CD4-positive, alpha-beta memory T cell (primary cell): ENCODE measurements around the gene TDRKH. TPM values are rescaled to one million over a fixed set of nuclear protein-coding genes. Genes with fewer than 3 reads are reported as not detected.

Source experiments
- CTCF ChIA-PET: fragments of 350-600 bp; sonication (Branson Sonifier 250); formaldehyde crosslinking; loops from one replicate; lab custom pipeline; 2021; ENCODE audit warnings: inconsistent platforms; ENCODE audit not compliant: partially characterized antibody; lab: Charles Lee
- POLR2A ChIA-PET: fragments of 350-600 bp; sonication (Branson Sonifier 250); formaldehyde crosslinking; loops from one replicate; lab custom pipeline; 2021; ENCODE audit not compliant: partially characterized antibody; lab: Charles Lee
- DNase-seq, 5 donors: peaks; one replicate each; pipeline versions ENCODE4 v3.0.0 to v3.0.0-alpha.2; 2020 to 2022; ENCODE audit warnings: mixed read lengths in 1 of 5
- H3K27ac ChIP-seq: one replicate; pipeline ENCODE4 v1.7.0; 2013; ENCODE audit warnings: low read depth, low read length
- H3K27me3 ChIP-seq: 2 replicates; pipeline ENCODE4 v1.7.0; 2013; ENCODE audit warnings: mild to moderate bottlenecking, low read length, moderate library complexity; ENCODE audit not compliant: insufficient read depth
- H3K36me3 ChIP-seq: 2 replicates; pipeline ENCODE4 v1.7.0; 2013; ENCODE audit warnings: mild to moderate bottlenecking, low read length, moderate library complexity; ENCODE audit not compliant: insufficient read depth
- H3K4me1 ChIP-seq: 2 replicates; pipeline ENCODE4 v1.7.0; 2013; ENCODE audit warnings: mild to moderate bottlenecking, low read length, moderate library complexity; ENCODE audit not compliant: insufficient read depth
- H3K4me3 ChIP-seq, 2 donors: one replicate each; pipeline ENCODE4 v1.7.0; 2013; ENCODE audit warnings: low read length in 2 of 2, mild to moderate bottlenecking in 1 of 2
- H3K9me3 ChIP-seq, 2 donors: one replicate each; pipeline ENCODE4 v1.7.0; 2013; ENCODE audit warnings: low read length in 2 of 2, control low read depth in 1 of 2; ENCODE audit not compliant: control insufficient read depth in 1 of 2
- H3K27ac Mint-ChIP-seq, 7 donors: one replicate each; pipeline ENCODE4 v1.8.0; 2020 to 2021; ENCODE audit warnings: mixed read lengths in 7 of 7, mild to moderate bottlenecking in 6 of 7, inconsistent platforms in 3 of 7, moderate library complexity in 3 of 7
- H3K27me3 Mint-ChIP-seq, 2 donors: one replicate each; pipeline ENCODE4 v1.8.0; 2020 to 2021; ENCODE audit warnings: mixed read lengths in 2 of 2
- H3K36me3 Mint-ChIP-seq, 2 donors: one replicate each; pipeline ENCODE4 v1.8.0; 2020 to 2021; ENCODE audit warnings: mixed read lengths in 2 of 2, inconsistent platforms in 1 of 2, mild to moderate bottlenecking in 1 of 2
- H3K4me1 Mint-ChIP-seq, 4 donors: one replicate each; pipeline ENCODE4 v1.8.0; 2020 to 2021; ENCODE audit warnings: mixed read lengths in 4 of 4, mild to moderate bottlenecking in 1 of 4
- H3K4me3 Mint-ChIP-seq, 8 donors: one replicate each; pipeline ENCODE4 v1.8.0; 2020 to 2021; ENCODE audit warnings: mixed read lengths in 8 of 8, mild to moderate bottlenecking in 7 of 8, moderate library complexity in 6 of 8, inconsistent platforms in 3 of 8
- H3K9me3 Mint-ChIP-seq, 8 donors: one replicate each; pipeline ENCODE4 v1.8.0; 2020 to 2021; ENCODE audit warnings: mixed read lengths in 8 of 8, mild to moderate bottlenecking in 5 of 8, inconsistent platforms in 3 of 8, moderate library complexity in 1 of 8
- intact Hi-C: fragments of 100-400 bp; cut with micrococcal nuclease; formaldehyde crosslinking; loops from one replicate; pipeline ENCODE4 v1.15.1; 2023
- polyA plus RNA-seq, 2 donors: library from polyadenylated mRNA; unstranded; fragments of 300-500 nt; fragmentation: Illumina TruSeq; gene quantifications; one replicate each; pipeline ENCODE4 v1.2.3, GENCODE V29; 2021
- total RNA-seq, 2 experiments: library from RNA; stranded (reverse); gene quantifications; one replicate each; pipeline ENCODE4 v1.2.3, GENCODE V29; 2021

TDRKH gene
- total and polyA plus RNA-seq, 4 experiments from 2014 or later, result 16.6 to 29.3 (median 23.9) TPM

GRCh38 chr1:151800830-151801229 is 10.5 kb upstream of the TDRKH start:
- H3K27me3 ChIP-seq, result no peaks in the 10 kb centered on the region
- H3K4me3 Mint-ChIP-seq, result peak overlapping the region in 7 of 8 donors; percentile 26 to 67 (median 55)
- POLR2A ChIA-PET, result interaction anchor here (0.7 to 4.9 kb wide), 5 partner anchors 10 to 37 kb away, joined by 3 to 35 read pairs (median 3); no protein-coding TSS in a partner anchor
- CTCF ChIA-PET, result interaction anchor here (1.0 to 3.2 kb wide), 5 partner anchors 11 to 201 kb away, joined by 3 to 10 read pairs (median 3); partner anchors contain the start of gene TDRKH
- H3K4me1 ChIP-seq, result peaks cover 20% of the 10 kb centered on the region
- H3K27me3 Mint-ChIP-seq, result no peaks in the 10 kb centered on the region
- H3K27ac Mint-ChIP-seq, result peak overlapping the region in 5 of 7 donors; percentile 56 to 80 (median 75)
- no peak overlapping the region for H3K27ac ChIP-seq
- H3K36me3 Mint-ChIP-seq, result peaks cover 1 to 7% of the 10 kb centered on the region in 2 donors
- peaks cover 10 to 16% (median 14%) of the 10 kb centered on the region in 4 donors for H3K4me1 Mint-ChIP-seq
- no peaks in the 10 kb centered on the region for H3K36me3 ChIP-seq
- intact Hi-C loops, result no loop called here
- no peak for DNase-seq
- no peaks in the 10 kb centered on the region for H3K9me3 Mint-ChIP-seq
- no peak overlapping the region for H3K4me3 ChIP-seq
- no peaks in the 10 kb centered on the region for H3K9me3 ChIP-seq

- POLR2A ChIA-PET, result interaction anchor here (1.1 to 4.9 kb wide), 5 partner anchors 16 to 39 kb away, joined by 3 to 35 read pairs (median 3); no protein-coding TSS in a partner anchor
- Mint-ChIP-seq H3K27me3 (no peaks in the 10 kb centered on the region), H3K9me3 (no peaks in the 10 kb centered on the region), H3K4me3 (no peak overlapping the region), H3K36me3 (peaks cover 1 to 9% of the 10 kb centered on the region in 2 donors), H3K27ac (peak overlapping the region in 3 of 7 donors; percentile 32 to 59 (median 42)), H3K4me1 (peaks cover 10 to 16% (median 14%) of the 10 kb centered on the region in 4 donors)
- intact Hi-C loops, result no loop called here
- H3K9me3 ChIP-seq, result no peaks in the 10 kb centered on the region
- no peaks in the 10 kb centered on the region for H3K27me3 ChIP-seq
- peaks cover 20% of the 10 kb centered on the region for H3K4me1 ChIP-seq
- DNase-seq, result no peak
- CTCF ChIA-PET, result interaction anchor here (0.7 to 3.2 kb wide), 4 partner anchors 10 to 37 kb away, joined by 3 to 10 read pairs (median 4); partner anchors contain the start of gene TDRKH
- no peaks in the 10 kb centered on the region for H3K36me3 ChIP-seq
- no peak overlapping the region for H3K27ac ChIP-seq
- no peak overlapping the region for H3K4me3 ChIP-seq
These were observed 9.1 kb upstream of the TDRKH start for GRCh38 chr1:151799179-151800022.

GRCh38 chr1:151798571-151798970 is 8.3 kb upstream of the TDRKH start:
- H3K36me3 Mint-ChIP-seq, result peaks cover 3 to 12% of the 10 kb centered on the region in 2 donors
- ChIA-PET CTCF (interaction anchor here (1.3 to 3.2 kb wide), 3 partner anchors 9 to 203 kb away, joined by 3 to 10 read pairs (median 4); partner anchors contain the start of gene TDRKH), POLR2A (interaction anchor here (1.2 to 1.3 kb wide), 2 partner anchors 22 to 39 kb away, joined by 3 read pairs; no protein-coding TSS in a partner anchor)
- DNase-seq, result no peak
- Histone ChIP-seq H3K27me3 (no peaks in the 10 kb centered on the region), H3K4me3 (no peak overlapping the region), H3K36me3 (no peaks in the 10 kb centered on the region), H3K9me3 (no peaks in the 10 kb centered on the region), H3K27ac (no peak overlapping the region), H3K4me1 (peaks cover 20% of the 10 kb centered on the region)
- no peaks in the 10 kb centered on the region for H3K9me3 Mint-ChIP-seq
- H3K4me1 Mint-ChIP-seq, result peaks cover 10 to 18% (median 15%) of the 10 kb centered on the region in 4 donors
- H3K27ac Mint-ChIP-seq, result peak overlapping the region in 3 of 7 donors; percentile 9 to 67 (median 44)
- intact Hi-C loops, result no loop called here
- no peak overlapping the region for H3K4me3 Mint-ChIP-seq
- no peaks in the 10 kb centered on the region for H3K27me3 Mint-ChIP-seq

GRCh38 chr1:151790940-151791651 is 796 bp upstream of the TDRKH start:
- peaks cover 29% of the 10 kb centered on the region for H3K4me1 ChIP-seq
- CTCF ChIA-PET, result no interaction called here
- peak overlapping the region; percentile 86 to 100 for H3K4me3 ChIP-seq
- H3K9me3 ChIP-seq, result no peaks in the 10 kb centered on the region
- Mint-ChIP-seq H3K9me3 (peaks cover 0 to 2% (median 0%) of the 10 kb centered on the region in 8 donors), H3K4me3 (peak overlapping the region; percentile 91 to 99 (median 96)), H3K27ac (peak overlapping the region; percentile 85 to 98 (median 90)), H3K36me3 (peaks cover 5 to 11% of the 10 kb centered on the region in 2 donors), H3K4me1 (peaks cover 21 to 41% (median 34%) of the 10 kb centered on the region in 4 donors), H3K27me3 (no peaks in the 10 kb centered on the region)
- peak overlapping the region; percentile 51 for H3K27ac ChIP-seq
- intact Hi-C loops, result loop anchor here (1.0 to 5.0 kb wide), 5 partner anchors 28 to 508 kb away; partner anchors contain the start of genes MRPL9, S100A10 and ZNF687
- POLR2A ChIA-PET, result interaction anchor here (0.6 to 3.2 kb wide), 11 partner anchors 9 to 202 kb away, joined by 3 to 39 read pairs (median 9); partner anchors contain the start of genes C2CD4D, MRPL9 and RORC
- H3K36me3 ChIP-seq, result no peaks in the 10 kb centered on the region
- DNase-seq, result peak in 1 of 5 donors; percentile 42
- H3K27me3 ChIP-seq, result no peaks in the 10 kb centered on the region

- no peaks in the 10 kb centered on the region for H3K36me3 ChIP-seq
- H3K27ac ChIP-seq, result no peak overlapping the region
- Mint-ChIP-seq H3K4me3 (no peak overlapping the region), H3K4me1 (peaks cover 21 to 38% (median 33%) of the 10 kb centered on the region in 4 donors), H3K27me3 (no peaks in the 10 kb centered on the region), H3K27ac (no peak overlapping the region), H3K36me3 (peaks cover 0 to 8% of the 10 kb centered on the region in 2 donors), H3K9me3 (peaks cover 0 to 2% (median 0%) of the 10 kb centered on the region in 8 donors)
- ChIA-PET POLR2A (interaction anchor here (0.8 to 1.3 kb wide), 2 partner anchors 28 to 33 kb away, joined by 3 read pairs; no protein-coding TSS in a partner anchor), CTCF (interaction anchor here (1.6 to 2.3 kb wide), 3 partner anchors 43 to 194 kb away, joined by 3 to 10 read pairs (median 7); no protein-coding TSS in a partner anchor)
- no peak overlapping the region for H3K4me3 ChIP-seq
- intact Hi-C loops, result no loop called here
- H3K4me1 ChIP-seq, result peaks cover 33% of the 10 kb centered on the region
- no peaks in the 10 kb centered on the region for H3K9me3 ChIP-seq
- no peaks in the 10 kb centered on the region for H3K27me3 ChIP-seq
- DNase-seq, result no peak
These were observed 2.6 kb downstream of the TDRKH start for GRCh38 chr1:151787689-151788088.

- Mint-ChIP-seq H3K4me3 (no peak overlapping the region), H3K27ac (no peak overlapping the region), H3K27me3 (no peaks in the 10 kb centered on the region), H3K36me3 (peaks cover 19 to 23% of the 10 kb centered on the region in 2 donors), H3K4me1 (peaks cover 3 to 10% (median 8%) of the 10 kb centered on the region in 4 donors), H3K9me3 (no peaks in the 10 kb centered on the region)
- CTCF ChIA-PET, result no interaction called here
- Histone ChIP-seq H3K4me3 (no peak overlapping the region), H3K27me3 (no peaks in the 10 kb centered on the region), H3K4me1 (peaks cover 5% of the 10 kb centered on the region), H3K36me3 (peaks cover 14% of the 10 kb centered on the region), H3K27ac (no peak overlapping the region), H3K9me3 (no peaks in the 10 kb centered on the region)
- intact Hi-C loops, result no loop called here
- no peak for DNase-seq
- POLR2A ChIA-PET, result no interaction called here
These were observed 6.5 kb downstream of the TDRKH start for GRCh38 chr1:151783796-151784195.
